Measurements from ENCODE around the gene CORIN.
"Not testable (repeated sequence)": the region's sequence is repeated elsewhere in the genome, so short reads cannot be mapped to it uniquely, and the experiment has no call there.

The CORIN gene

GRCh38 chr4:47720787-47721186 lies 117.1 kb downstream of the CORIN start:
- DNase-seq: no peak

GRCh38 chr4:47719576-47719975 lies 118.3 kb downstream of the CORIN start:
- DNase-seq: no peak

GRCh38 chr4:47718696-47719095 lies 119.2 kb downstream of the CORIN start:
- no peak for DNase-seq

- no peak for DNase-seq
Measured at GRCh38 chr4:47717188-47717587, 120.7 kb downstream of the CORIN start.

- DNase-seq: no peak
Measured at GRCh38 chr4:47715716-47716416, 122.0 kb downstream of the CORIN start.

- DNase-seq: no peak
Measured at GRCh38 chr4:47714269-47714668, 123.6 kb downstream of the CORIN start.

GRCh38 chr4:47713129-47713834 lies 124.6 kb downstream of the CORIN start:
- no peak for DNase-seq

GRCh38 chr4:47711646-47712045 lies 126.2 kb downstream of the CORIN start:
- no peak for DNase-seq

GRCh38 chr4:47711183-47711582 lies 126.7 kb downstream of the CORIN start:
- DNase-seq: no peak

GRCh38 chr4:47706352-47706751 lies 131.5 kb downstream of the CORIN start:
- not testable (repeated sequence) for DNase-seq

- DNase-seq: no peak
Measured at GRCh38 chr4:47705326-47705981, 132.4 kb downstream of the CORIN start.

GRCh38 chr4:47704693-47705325 lies 133.1 kb downstream of the CORIN start:
- no peak for DNase-seq

GRCh38 chr4:47703956-47704355 lies 133.9 kb downstream of the CORIN start:
- DNase-seq: no peak

- DNase-seq: no peak
Measured at GRCh38 chr4:47703008-47703407, 134.9 kb downstream of the CORIN start.

GRCh38 chr4:47701286-47701685 lies 136.6 kb downstream of the CORIN start:
- DNase-seq: no peak

GRCh38 chr4:47698837-47699236 lies 139.0 kb downstream of the CORIN start:
- DNase-seq: no peak

- DNase-seq: no peak
Measured at GRCh38 chr4:47696823-47697222, 141.0 kb downstream of the CORIN start.

GRCh38 chr4:47695260-47695659 lies 142.6 kb downstream of the CORIN start:
- DNase-seq: no peak

- no peak for DNase-seq
Measured at GRCh38 chr4:47694322-47694721, 143.5 kb downstream of the CORIN start.

- no peak for DNase-seq
Measured at GRCh38 chr4:47692691-47693090, 145.2 kb downstream of the CORIN start.

- DNase-seq: not testable (repeated sequence)
Measured at GRCh38 chr4:47691757-47692383, 146.0 kb downstream of the CORIN start.

- no peak for DNase-seq
Measured at GRCh38 chr4:47690611-47691010, 147.3 kb downstream of the CORIN start.

- peak; percentile 86 for DNase-seq
Measured at GRCh38 chr4:47686294-47686872, 151.5 kb downstream of the CORIN start.

All from activated effector memory CD4-positive, alpha-beta T cell treated with anti-CD3 and anti-CD28 coated beads, Interleukin-2, amount 50 U/mL, for 16 hours (primary cell).